ENCODE results near the gene SPECC1L. TPM values are rescaled to one million over a fixed set of nuclear protein-coding genes. Genes with fewer than 3 reads are reported as not detected.

The SPECC1L gene
- total RNA-seq, 4 donors from 2014 or later: 42.2 to 45.1 (median 43.6) TPM

DNA sequence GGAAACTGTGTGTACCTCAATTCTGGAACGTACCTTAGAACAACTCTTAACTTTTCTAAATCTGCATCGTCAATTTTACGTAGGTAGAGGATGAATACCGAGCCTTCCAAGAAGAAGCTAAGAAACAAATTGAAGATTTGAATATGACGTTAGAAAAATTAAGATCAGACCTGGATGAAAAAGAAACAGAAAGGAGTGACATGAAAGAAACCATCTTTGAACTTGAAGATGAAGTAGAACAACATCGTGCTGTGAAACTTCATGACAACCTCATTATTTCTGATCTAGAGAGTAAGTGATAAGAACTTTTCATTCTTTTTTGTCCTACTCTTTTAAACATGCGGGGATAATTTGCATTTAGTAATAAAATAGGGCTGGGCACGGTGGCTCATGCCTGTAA lies 53.5 kb downstream of the SPECC1L start:
- Histone ChIP-seq H3K27me3 (no peaks in the 10 kb centered on the region), H3K4me3 (no peak overlapping the region), H3K9me3 (no peaks in the 10 kb centered on the region), H3K27ac (no peak overlapping the region), H3K36me3 (peaks cover 0 to 57% (median 0%) of the 10 kb centered on the region in 3 donors), H3K4me1 (peaks cover 0 to 24% (median 2%) of the 10 kb centered on the region in 4 donors)
- DNase-seq (ENCODE audit: low spot score in 2 of 2): no peak
- no peak for TF ChIP-seq POLR2A (IDR thresholded peaks at IDR 0.05)
- TF ChIP-seq EP300 (IDR thresholded peaks at IDR 0.05): no peak
- TF ChIP-seq, protein P1, sequence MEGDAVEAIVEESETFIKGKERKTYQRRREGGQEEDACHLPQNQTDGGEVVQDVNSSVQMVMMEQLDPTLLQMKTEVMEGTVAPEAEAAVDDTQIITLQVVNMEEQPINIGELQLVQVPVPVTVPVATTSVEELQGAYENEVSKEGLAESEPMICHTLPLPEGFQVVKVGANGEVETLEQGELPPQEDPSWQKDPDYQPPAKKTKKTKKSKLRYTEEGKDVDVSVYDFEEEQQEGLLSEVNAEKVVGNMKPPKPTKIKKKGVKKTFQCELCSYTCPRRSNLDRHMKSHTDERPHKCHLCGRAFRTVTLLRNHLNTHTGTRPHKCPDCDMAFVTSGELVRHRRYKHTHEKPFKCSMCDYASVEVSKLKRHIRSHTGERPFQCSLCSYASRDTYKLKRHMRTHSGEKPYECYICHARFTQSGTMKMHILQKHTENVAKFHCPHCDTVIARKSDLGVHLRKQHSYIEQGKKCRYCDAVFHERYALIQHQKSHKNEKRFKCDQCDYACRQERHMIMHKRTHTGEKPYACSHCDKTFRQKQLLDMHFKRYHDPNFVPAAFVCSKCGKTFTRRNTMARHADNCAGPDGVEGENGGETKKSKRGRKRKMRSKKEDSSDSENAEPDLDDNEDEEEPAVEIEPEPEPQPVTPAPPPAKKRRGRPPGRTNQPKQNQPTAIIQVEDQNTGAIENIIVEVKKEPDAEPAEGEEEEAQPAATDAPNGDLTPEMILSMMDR (IDR thresholded peaks at IDR 0.05): no peak
- WGBS, 2 donors: 87 to 88% methylated on average over 8 of the region's 8 CpGs

DNA sequence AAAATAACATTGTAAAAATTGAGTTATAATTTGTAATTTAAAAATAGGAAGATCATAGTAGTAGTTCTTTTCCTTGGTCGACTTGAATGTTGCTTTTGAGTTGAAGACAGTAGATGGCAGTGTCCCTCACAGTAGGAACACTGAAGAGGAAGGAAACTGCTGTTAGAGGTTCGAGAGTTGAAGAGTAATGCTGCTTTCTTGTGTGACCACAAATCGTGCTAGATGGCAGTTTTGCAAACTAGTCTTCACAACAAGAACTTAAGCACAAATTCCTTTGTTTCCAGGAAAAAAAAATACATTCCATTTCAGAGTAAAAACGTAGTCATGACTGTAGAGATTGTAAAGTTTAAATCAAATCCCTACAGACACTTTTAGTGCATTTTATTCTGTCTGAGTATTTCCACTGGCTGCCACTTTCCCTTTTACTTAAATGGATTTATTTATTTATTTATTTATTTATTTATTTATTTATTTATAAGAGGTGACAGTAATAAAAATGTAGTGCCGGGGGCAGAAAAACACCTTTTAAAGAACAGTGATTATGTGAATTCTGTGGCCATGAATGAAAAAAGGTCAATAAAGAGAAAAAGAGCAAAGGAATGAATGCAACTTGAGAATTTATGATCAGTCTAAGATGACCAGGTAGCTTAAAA lies 54.6 kb downstream of the SPECC1L start:
- peaks cover 0 to 57% (median 4%) of the 10 kb centered on the region in 3 donors for H3K36me3 ChIP-seq
- no peak overlapping the region for H3K4me3 ChIP-seq
- WGBS, 2 donors: 18 to 22% methylated on average over 5 of the region's 5 CpGs
- H3K27ac ChIP-seq: no peak overlapping the region
- no peaks in the 10 kb centered on the region for H3K27me3 ChIP-seq
- peak in 1 of 2 donors; percentile 48 for DNase-seq (ENCODE audit: low spot score in 2 of 2)
- TF ChIP-seq, protein P1 (IDR thresholded peaks at IDR 0.05): peak; percentile 57 to 74 (median 62)
- TF ChIP-seq POLR2A (IDR thresholded peaks at IDR 0.05) (no peak), EP300 (IDR thresholded peaks at IDR 0.05) (peak in 1 of 2 donors; percentile 19)
- no peaks in the 10 kb centered on the region for H3K9me3 ChIP-seq
- peaks cover 0 to 24% (median 2%) of the 10 kb centered on the region in 4 donors for H3K4me1 ChIP-seq

DNA sequence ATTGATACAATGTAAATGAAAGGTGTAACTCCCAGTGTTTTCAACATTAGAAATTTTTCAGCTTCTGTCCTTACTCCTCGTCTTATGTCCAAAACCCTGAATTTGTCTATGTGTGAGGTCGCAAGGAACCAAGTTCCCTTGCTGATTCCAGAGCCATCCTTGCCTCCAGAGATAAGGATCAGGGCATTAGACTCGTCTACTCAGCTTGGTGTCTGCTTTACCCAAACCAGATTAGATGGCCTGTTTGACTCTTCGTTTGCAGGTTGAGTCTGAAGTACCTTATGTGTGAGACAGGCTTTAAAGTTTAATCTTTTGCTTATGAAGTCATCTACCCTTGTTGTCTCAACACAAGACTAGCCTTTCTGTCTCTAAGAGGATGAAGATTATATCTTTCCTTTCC lies 55.6 kb downstream of the SPECC1L start:
- Histone ChIP-seq H3K9me3 (no peaks in the 10 kb centered on the region), H3K27me3 (no peaks in the 10 kb centered on the region), H3K36me3 (peaks cover 2 to 59% (median 6%) of the 10 kb centered on the region in 3 donors), H3K4me1 (peaks cover 0 to 33% (median 2%) of the 10 kb centered on the region in 4 donors), H3K27ac (no peak overlapping the region), H3K4me3 (no peak overlapping the region)
- DNase-seq (ENCODE audit: low spot score in 2 of 2): no peak
- TF ChIP-seq, protein P1 (IDR thresholded peaks at IDR 0.05): no peak
- no peak for TF ChIP-seq POLR2A (IDR thresholded peaks at IDR 0.05)
- no peak for TF ChIP-seq EP300 (IDR thresholded peaks at IDR 0.05)
- 82 to 86% methylated on average over 4 of the region's 4 CpGs for WGBS, 2 donors

DNA sequence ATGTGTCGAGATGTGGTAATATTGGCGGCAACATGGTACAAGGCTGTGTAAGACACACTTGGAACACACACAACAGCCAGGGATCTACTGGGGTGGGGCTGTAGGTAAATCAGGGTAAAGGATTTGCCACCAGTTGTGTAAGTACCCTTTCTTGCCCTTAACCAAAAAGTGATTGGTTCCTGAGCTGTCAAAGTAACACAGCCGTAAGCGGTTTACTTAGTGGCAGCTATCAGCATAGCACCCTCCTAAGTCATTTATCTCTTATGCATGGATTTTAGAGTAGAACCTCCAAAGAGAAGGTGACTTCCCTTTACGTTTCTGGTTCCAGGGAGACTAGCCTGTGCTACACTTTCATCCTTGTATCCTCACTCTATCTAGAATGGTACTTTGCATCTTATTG lies 57.2 kb downstream of the SPECC1L start:
- no peak for DNase-seq (ENCODE audit: low spot score in 2 of 2)
- Histone ChIP-seq H3K4me3 (no peak overlapping the region), H3K9me3 (no peaks in the 10 kb centered on the region), H3K27me3 (no peaks in the 10 kb centered on the region), H3K36me3 (peaks cover 2 to 48% (median 6%) of the 10 kb centered on the region in 3 donors), H3K4me1 (peaks cover 0 to 47% (median 4%) of the 10 kb centered on the region in 4 donors), H3K27ac (no peak overlapping the region)
- TF ChIP-seq EP300 (IDR thresholded peaks at IDR 0.05) (no peak), POLR2A (IDR thresholded peaks at IDR 0.05) (no peak)
- TF ChIP-seq, protein P1 (IDR thresholded peaks at IDR 0.05): no peak
- 92 to 94% methylated on average over 5 of the region's 5 CpGs for WGBS, 2 donors

DNA sequence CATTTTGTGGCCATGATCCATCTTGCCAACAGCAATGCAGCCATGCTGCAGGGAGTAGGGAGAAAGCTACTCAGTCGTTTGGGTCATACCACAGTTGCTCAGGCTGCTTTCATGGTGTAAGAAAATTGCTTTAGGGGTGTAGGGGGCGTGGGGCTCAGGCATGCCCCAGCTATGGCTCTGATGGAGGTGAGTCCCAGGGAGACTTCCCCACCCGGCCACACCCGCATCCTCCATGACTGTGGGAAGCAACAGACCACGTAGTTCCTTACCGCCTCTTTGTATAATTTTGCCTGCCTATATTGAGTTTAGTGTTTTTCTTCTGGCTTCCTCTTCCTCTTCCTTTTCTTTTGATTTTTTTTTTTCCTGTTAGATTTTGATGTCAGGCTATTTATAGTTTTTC lies 58.8 kb downstream of the SPECC1L start:
- Histone ChIP-seq H3K9me3 (no peaks in the 10 kb centered on the region), H3K36me3 (peaks cover 2 to 51% (median 6%) of the 10 kb centered on the region in 3 donors), H3K4me3 (no peak overlapping the region), H3K27ac (no peak overlapping the region), H3K27me3 (no peaks in the 10 kb centered on the region), H3K4me1 (peaks cover 0 to 39% (median 2%) of the 10 kb centered on the region in 4 donors)
- DNase-seq (ENCODE audit: low spot score in 2 of 2): no peak
- TF ChIP-seq, protein P1 (IDR thresholded peaks at IDR 0.05): no peak
- TF ChIP-seq POLR2A (IDR thresholded peaks at IDR 0.05) (no peak), EP300 (IDR thresholded peaks at IDR 0.05) (no peak)
- 71 to 75% methylated on average over 6 of the region's 6 CpGs for WGBS, 2 donors

All from tibial nerve (tissue), 4 donors.